Limb (tissue), 2 donors: ENCODE data around the gene NOL11.
"Not testable (repeated sequence)": the region's sequence is repeated elsewhere in the genome, so short reads cannot be mapped to it uniquely, and the experiment has no call there.

Source experiments
- DNase-seq, 2 donors: peaks; one replicate each; pipeline ENCODE4 v3.0.0-alpha.2; 2016; ENCODE audit errors: extremely low spot score in 2 of 2

The NOL11 gene

DNA sequence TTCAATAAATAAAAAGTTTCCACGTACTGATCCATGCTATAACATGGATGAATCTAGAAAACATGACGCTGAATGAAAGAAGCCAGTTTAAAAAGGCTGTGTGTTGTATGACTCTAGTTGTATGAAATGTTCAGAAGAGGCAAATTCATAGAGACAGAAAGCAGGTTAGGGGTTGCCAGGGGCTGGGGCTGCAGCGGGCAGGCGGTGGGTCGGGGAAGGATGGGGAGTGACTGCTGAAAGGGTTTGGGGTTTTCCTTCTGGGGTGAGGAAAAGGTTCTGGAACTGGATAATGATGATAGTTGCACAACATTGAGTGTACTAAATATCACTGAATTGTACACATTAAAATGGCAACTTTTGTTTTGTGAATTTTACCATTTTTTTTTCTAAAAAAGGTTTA lies 36.3 kb downstream of the NOL11 start:
- no peak for DNase-seq

DNA sequence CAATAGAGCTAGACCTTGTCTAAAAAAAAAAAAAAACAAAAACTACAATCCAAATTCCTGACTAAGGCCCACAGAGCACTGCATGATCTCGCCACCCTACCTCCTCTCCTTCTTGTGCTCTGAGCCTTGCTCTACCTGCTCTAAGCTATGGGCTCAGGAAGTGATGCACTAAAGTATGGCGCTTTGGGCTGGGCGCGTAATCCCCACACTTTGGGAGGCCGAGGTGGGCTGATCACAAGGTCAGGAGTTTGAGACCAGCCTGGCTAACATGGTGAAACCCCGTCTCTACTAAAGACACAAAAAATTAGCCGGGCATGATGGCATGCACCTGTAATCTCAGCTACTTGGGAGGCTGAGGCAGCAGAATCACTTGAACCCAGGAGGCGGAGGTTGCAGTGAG lies 37.0 kb downstream of the NOL11 start:
- not testable (repeated sequence) for DNase-seq

DNA sequence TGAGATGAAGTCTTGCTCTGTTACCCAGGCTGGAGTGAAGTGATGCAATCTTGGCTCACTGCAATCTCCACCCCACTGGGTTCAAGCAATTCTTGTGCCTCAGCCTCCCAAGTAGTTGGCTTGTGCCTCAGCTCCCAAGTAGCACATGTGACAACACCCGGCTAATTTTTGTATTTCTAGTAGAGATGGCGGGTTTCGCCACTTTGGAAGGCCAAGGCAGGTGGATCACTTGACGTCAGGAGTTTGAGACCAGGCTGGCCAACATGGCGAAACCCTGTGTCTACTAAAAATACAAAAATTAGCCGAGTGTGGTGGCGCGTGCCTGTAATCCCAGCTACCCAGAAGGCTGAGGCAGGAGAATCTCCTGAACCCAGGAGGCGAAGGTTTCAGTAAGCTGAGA lies 39.0 kb downstream of the NOL11 start:
- DNase-seq = not testable (repeated sequence)

DNA sequence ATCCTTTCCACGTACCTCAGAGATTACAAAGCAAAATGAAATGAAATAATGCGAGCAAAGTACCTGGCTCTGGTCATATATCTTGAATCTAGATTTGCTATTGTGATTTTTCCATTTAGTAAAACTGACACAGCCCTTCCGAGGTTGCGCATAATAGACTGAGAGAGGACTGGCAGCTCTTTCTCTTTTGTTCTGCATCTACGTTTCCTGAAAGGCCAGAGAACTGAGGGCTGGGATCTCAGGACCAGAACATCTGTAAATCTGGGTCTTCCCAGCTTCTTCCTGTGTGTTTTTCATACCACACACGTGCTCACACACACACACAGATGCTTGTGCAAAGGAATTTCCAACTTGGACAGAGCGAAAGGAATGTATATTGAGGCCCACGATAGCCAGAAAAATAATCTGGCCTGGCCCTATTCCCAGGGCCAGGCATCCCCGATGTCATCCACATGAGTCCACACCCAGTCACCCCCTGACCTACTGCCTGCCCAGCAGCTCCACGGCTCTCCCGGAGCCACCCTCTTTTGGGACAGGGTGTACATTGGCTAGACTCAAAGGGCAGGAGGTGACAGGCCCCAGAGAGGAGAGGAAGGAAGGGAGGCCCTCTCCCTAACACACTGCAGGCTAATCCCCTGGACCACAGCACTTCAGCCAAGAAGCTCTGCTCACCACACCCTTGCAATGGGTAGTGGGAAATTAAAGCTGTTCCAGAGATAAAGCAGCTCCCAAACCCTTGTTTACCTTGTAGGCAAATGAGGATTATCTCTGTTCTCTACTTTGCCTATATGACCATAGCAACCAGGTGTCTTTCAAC lies 41.8 kb downstream of the NOL11 start:
- DNase-seq = peak in 1 of 2 donors; percentile 34

DNA sequence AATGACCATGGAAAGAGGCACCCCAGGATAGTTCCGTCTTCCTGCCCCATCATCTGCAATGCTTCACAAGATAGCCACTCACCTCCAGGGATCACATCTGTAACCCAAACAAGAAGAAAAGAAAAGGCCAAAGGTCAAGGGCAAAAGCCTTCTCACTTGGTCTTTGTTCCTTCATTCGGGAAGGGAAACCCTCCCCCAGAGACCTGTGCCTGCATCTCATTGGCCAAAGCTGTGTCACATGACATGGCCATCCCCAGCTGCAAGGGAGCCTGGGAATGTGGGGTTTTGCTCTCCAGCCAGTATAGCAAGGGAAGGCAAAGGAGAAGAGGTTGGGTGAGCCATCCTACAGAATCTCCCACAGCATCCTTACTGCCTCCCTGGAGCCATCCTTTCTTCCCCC lies 47.9 kb downstream of the NOL11 start:
- DNase-seq = no peak

DNA sequence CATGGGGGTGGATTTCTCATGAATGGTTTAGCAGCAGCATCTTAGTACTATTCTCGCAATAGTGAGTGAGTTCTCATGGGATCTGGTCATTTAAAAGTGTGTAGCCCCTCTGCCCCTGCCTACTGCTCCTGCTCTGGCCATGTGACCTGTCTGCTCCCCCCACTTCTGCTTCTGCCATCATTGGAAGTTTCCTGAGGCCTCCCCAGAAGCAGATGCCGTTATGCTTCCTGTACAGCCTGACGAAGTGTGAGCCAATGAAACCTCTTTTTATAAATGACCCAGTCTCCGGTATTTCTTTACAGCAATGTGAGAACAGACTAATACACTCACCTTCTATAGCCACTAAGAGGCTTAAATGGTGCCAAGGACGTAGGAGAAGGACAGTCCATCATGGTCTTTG lies 51.5 kb downstream of the NOL11 start:
- no peak for DNase-seq

DNA sequence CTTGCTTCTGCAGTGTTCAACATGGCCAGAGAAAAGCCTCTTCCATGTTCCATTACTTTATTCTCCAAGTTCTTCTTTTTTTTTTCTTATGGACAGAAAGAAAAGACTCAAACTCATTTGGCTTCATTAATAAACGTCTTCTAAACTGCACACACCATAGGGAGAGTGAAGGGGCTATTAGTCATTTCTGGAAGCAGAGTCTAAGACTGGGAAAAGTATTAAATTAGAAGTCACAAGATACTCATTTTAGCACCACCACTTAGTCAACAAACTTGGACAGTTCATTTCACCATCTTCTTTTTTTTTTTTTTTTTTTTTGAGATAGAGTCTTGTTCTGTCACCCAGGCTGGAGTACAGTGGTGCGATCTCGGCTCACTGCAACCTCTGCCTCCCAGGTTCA lies 52.8 kb downstream of the NOL11 start:
- no peak for DNase-seq

DNA sequence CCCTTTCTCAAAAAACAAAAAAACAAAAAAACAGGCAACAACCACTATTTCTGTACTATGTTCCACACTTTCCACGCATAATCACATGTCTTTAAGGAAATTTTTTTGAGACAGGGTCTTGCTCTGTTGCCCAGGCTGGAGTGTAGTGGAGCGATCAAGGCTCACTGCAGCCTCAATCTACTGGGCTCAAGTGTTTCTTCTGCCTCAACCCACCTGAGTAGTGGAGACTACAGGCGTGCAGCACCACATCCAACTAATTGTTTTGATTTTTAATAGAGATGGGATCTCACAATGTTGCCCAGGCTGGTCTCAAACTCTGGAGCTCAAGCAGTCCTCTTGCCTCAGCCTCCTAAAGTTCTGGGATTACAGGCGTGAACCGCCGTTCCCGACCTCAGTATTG lies 54.9 kb downstream of the NOL11 start:
- DNase-seq = no peak

DNA sequence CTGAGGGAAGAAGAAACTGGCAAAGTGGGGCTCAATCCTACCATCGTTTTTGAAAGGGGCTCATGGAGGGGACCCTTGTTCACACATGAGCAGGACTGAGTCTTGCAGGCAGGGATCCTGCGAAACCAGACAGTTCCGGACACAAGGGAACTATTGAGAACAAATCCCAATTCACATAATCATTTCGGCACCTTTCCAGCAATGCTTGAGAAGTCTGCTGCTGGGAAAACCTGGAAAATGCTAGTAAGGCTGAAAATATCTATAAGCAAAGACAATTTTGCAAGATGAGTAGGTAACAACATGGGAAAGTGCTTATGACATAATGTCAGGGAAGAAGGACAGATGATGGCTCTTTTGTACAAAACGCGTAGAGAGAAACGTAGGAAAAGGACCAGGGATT lies 55.5 kb downstream of the NOL11 start:
- peak in 1 of 2 donors; percentile 12 for DNase-seq

DNA sequence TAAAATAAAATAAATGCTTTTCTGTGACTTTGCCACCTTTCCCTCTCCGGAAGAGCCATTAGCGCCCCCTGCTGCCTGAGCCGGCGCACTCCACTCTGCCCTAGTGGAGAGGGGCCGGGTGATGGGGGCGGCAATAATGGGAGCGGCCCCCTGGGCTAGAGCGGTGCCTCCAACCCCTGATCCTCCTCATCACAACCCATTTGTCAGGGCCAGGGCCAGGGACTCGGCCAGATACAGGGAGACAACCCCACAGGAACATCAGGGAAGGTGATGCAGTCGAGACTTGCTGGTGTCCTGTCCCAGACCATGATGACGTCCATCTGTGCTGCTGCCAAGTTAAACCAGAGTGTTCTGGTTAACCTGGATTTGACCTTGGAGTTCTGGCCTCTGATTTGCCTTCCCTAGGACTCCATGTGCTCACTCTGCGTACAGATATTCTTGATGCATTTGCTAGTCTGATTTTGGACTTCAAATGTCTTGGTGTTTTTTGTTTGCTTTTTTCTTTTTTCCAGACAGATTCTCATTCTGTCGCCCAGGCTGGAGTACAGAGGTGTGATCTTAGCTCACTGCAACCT lies 61.4 kb downstream of the NOL11 start:
- DNase-seq = peak; percentile 32 to 45

DNA sequence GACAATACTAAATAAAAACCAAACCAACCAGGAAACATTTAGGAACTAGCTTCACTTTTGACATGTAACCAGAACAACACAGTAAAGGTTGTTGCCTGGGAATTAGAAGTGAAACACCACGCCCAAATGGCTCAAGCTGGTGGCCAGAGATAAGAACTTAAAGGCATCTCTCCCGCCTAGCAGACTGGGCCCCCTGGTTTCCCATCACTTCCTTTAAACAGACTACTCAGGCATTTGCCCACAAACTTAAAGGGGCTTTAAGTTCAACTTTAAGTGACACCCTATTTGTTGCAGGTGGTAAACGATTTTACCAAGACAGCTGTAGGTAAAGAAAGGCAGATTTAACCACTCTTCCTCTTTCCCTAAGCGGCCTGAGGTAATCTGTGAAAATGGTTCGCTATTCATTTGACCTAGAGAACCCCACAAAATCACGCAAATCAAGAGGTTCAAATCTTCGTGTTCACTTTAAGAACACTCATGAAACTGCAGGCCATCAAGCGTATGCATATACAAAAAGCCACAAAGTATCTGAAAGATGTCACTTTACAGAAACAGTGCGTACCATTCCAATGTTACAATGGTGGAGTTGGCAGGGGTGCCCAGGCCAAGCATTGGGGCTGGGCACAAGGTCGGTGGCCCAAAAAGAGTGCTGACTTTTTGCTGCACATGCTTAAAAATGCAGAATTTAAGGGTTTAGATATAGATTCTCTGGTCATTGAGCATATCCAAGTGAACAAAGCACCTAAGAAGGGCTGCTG lies 66.8 kb downstream of the NOL11 start:
- no peak for DNase-seq

DNA sequence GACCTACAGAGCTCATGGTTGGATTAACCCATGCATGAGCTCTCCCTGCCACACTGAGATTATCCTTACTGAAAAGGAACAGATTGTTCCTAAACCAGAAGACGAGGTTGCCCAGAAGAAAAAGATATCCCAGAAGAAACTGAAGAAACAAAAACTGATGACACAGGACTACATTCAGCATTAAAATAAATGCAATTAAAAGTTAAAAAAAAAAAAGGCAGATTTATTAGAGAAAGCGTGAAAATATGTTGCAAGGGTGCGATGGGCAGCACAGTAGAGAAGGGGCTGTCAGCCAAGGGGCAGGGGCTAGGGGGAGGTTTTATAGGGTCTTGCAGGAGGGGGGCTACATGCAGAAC lies 67.4 kb downstream of the NOL11 start:
- DNase-seq = no peak

DNA sequence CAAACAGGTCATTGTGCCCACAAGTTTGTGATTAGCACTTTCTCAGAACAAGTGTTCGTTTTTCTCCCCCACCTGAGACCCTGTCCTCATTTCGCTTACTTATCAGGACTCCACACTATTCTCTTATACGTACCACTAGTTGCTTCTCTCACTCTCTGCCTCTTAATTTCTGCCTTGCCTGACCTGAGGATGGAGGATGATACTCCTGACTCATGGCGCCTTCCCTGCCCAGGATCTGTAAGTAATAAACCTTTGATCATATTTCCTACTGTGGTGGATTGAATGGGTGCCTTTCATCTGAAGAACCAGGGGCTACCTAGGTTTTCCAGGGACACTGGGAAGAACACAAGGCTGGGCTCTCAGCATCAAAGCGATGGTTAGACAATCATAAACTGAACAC lies 67.8 kb downstream of the NOL11 start:
- DNase-seq = no peak
